Stimulated activated CD4-positive, alpha-beta T cell treated with anti-CD3 and anti-CD28 coated beads, Interleukin-15, amount 100 ng/mL, for 24 hours (primary cell): Measurements from ENCODE around the gene TBC1D16.
"Not testable (repeated sequence)": the region's sequence is repeated elsewhere in the genome, so short reads cannot be mapped to it uniquely, and the experiment has no call there.

Experiments
- DNase-seq: peaks from one replicate; pipeline ENCODE4 v3.0.0-alpha.2; 2020

Gene TBC1D16

GRCh38 chr17:79911430-79912399, 124.0 kb downstream of the TBC1D16 start:
- no peak for DNase-seq

GRCh38 chr17:79910985-79911361, 124.7 kb downstream of the TBC1D16 start:
- DNase-seq: no peak

DNA sequence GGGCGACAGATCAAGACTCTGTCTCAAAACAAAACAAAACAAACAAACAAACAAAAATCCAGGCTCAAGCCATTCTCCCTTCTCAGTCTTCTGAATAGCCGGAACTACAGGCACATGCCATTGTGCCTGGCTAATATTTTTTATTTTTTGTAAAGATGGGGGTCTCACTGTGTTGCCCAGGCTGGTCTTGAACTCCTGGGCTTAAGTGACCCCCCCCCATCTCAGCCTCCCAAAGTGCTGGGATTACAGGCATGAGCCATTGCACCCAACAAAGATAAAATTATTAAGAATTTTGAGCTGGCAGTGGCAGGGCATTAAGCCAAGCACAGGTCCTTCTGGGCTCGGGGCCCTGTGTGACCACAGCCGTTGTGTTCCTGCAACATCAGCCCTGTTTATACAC, 126.6 kb downstream of the TBC1D16 start:
- no peak for DNase-seq

GRCh38 chr17:79907850-79908249, 127.8 kb downstream of the TBC1D16 start:
- no peak for DNase-seq

GRCh38 chr17:79907217-79907715, 128.4 kb downstream of the TBC1D16 start:
- DNase-seq: no peak

GRCh38 chr17:79905832-79906231, 129.8 kb downstream of the TBC1D16 start:
- DNase-seq: no peak

- DNase-seq: no peak
Measured at GRCh38 chr17:79904865-79905264, 130.8 kb downstream of the TBC1D16 start.

- no peak for DNase-seq
Measured at GRCh38 chr17:79902146-79902791, 133.4 kb downstream of the TBC1D16 start.

DNA sequence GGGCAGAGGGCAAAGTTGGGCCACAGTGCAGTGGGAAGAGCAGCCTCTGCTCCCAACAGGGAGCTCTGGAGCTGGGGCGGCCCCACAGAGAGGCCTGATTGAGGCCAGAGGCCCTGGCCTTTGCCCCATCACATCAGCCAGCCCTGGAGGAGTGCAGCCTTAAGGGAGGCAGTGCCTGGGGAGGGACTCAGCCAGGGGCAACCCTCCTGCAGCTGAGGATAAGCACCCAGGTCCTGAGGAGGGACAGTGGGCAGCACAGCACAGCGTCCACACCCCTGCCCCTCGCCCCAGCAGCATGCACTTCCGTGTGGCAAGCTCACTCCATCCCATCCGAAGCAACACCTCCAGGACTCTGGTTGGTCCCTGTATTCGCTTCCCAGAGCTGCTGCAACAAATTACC, 134.5 kb downstream of the TBC1D16 start:
- no peak for DNase-seq

DNA sequence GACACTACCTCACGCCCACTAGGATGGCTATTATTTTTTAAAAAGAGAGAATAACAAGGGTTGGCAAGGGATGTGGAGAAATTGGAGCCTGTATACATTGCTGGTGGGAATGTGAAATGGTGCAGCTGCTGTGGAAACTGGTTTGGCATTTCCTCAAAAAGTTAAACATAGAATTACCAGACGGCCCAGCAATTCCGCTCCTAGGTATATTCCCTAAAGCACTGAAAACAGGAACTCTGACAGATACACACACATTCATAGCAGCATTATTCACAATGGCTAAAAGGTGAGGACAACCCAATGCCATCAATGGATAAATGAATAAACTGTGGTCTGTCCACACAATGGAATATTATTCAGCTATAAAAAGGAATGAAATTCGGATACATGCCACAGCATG, 136.1 kb downstream of the TBC1D16 start:
- no peak for DNase-seq

GRCh38 chr17:79897243-79898063, 138.2 kb downstream of the TBC1D16 start:
- DNase-seq: no peak

DNA sequence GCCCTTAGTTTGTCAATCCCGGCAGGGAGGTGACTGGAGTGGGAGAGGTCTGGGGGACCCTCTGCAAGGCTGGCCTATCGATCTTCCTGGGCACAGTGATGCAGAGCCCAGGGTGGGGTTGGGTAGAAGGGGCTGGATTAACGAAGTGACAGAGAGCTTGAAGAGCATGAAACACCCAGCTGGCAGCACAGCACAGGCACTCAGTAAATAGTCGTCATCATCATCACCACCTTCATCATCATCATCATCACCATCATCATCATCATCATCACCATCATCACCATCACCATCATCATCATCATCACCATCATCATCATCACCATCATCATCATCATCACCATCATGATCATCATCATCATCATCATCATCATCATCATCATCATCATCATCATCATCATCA, 142.2 kb downstream of the TBC1D16 start:
- DNase-seq: not testable (repeated sequence)

DNA sequence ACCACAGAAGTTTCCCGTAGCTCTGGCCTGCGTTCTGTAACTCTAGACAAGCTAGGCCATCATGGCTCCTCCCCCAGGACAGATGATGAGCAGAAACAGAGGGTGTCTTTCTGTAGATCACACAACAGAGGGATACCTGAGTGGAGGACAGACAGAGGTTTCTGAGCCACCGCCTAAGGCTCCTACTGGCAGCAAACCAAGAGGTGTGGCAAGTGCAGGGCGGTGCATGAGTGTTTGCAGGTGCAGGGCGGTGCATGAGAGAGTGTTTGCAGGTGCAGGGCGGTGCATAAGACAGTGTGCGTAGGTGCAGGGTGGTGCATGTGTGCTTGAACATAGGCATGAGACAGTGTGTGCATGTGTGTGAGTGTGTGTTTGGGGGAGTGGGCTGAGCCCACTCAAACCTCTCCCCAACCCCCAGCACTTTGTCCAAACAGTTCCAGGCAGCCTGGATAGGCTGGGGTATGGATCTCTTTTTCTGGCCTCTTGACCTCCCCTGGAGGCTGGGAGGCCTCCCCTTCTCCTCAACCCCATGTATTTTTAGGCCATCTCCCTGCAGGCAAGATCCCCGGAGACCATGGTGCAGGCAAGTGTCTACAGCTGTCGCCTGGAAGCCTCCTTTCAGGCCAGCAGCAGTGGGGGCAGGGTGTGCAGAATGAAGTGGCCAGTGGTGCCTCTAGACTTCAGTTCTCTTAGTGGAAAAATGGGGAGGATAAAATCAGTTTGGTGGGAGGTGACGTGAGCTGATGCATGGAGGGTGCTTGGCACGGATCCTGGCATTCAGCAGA, 143.0 kb downstream of the TBC1D16 start:
- DNase-seq: no peak

GRCh38 chr17:79891113-79891730, 144.4 kb downstream of the TBC1D16 start:
- no peak for DNase-seq

DNA sequence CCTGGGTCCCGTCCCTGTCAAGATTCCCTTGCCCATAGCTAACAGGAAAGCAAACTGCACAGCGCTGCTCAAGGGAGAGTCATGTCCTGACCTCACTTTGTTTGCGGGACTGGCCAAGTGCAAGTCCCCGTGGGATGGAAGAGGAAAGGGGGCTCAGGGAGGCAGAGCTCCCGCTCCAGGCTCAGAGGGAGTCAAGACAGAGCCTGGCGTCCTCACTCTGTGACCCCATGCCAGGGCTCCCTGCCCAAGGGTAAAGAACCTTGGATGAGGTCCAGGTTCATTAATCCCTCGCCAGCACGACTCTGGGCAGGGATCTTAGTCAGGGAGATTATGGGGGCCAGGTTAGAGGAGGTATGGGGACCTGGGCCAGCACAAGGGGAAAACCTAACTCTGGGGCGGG, 145.0 kb downstream of the TBC1D16 start:
- DNase-seq: no peak

GRCh38 chr17:79888811-79889634, 146.6 kb downstream of the TBC1D16 start:
- DNase-seq: no peak

DNA sequence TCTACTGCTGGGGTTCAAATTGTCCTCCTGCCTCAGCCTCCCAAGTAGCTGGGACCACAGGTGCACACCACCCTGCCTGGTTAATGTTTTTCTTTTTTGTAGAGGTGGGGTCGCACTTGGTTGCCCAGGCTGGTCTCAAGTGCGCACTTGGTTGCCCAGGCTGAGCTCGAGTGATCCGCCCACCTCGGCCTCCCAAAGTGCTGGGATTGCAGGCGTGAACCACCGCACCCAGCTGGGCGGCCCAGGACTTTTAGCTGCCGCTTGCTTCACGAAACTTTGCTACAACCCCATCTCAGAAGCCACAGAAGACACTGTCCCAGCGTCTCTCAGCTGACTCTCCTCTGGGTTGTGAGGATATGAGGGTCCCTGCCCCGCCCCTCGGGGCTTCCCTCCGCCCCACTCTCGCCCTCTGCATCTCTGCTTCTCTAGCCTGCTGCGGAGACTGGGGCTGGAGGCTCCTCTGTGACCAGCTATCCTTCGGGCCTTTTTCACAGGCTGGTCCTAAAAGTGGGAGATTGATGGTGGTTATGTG, 147.6 kb downstream of the TBC1D16 start:
- no peak for DNase-seq

- no peak for DNase-seq
Measured at GRCh38 chr17:79887451-79887991, 148.2 kb downstream of the TBC1D16 start.

DNA sequence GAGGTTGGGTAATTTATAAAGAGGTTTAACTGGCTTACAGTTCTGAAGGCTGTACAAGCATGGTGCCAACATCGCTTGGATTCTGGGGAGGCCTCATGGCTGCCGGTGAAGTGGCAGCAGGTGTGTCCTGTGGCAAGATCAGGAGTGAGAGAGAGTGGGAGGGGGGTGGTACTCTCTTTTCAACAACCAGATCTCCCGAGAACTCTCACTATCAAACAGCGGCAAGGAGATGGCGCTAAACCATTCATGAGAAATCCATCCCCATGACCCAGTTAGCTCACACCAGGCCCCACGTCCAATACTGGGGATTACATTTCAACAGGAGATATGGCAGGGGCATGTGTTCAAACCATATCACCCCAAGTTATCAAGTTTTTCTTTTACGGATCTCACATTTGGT, 152.5 kb downstream of the TBC1D16 start:
- DNase-seq: no peak
